Kidney epithelial cell (primary cell): Measurements from ENCODE around the gene PTPN11. TPM values are rescaled to one million over a fixed set of nuclear protein-coding genes. Genes with fewer than 3 reads are reported as not detected.

Experiments used
- DNase-seq: peaks from one replicate; pipeline ENCODE4 v3.0.0-alpha.2; 2010; ENCODE audit warnings: low read depth
- H3K27me3 ChIP-seq: 2 replicates; pipeline ENCODE4 v1.6.0; 2011; ENCODE audit warnings: low read length; ENCODE audit not compliant: control insufficient read depth, insufficient read depth
- H3K36me3 ChIP-seq: 2 replicates; pipeline ENCODE4 v1.5.1; 2011; ENCODE audit warnings: low read length; ENCODE audit not compliant: control insufficient read depth, insufficient read depth
- H3K4me3 ChIP-seq: 2 replicates; pipeline ENCODE4 v1.5.1; 2011; ENCODE audit warnings: low read depth, mild to moderate bottlenecking, control low read depth, low read length
- CTCF ChIP-seq: IDR thresholded peaks from 2 replicates; pipeline ENCODE4 v1.5.1; 2011; ENCODE audit warnings: mild to moderate bottlenecking, moderate library complexity, low read length, control low read depth, inconsistent platforms; ENCODE audit not compliant: insufficient read depth, poor library complexity, severe bottlenecking
- total RNA-seq: library from RNA; depleted of rRNA; stranded (reverse); fragments of >200 nt; gene quantifications from 2 replicates; pipeline ENCODE4 v1.2.3, GENCODE V29; 2015

The PTPN11 gene
- total RNA-seq, 1 donor from 2014 or later: 91.1 TPM

GRCh38 chr12:112546996-112547395, 128.2 kb downstream of the PTPN11 start:
- H3K36me3 ChIP-seq: no peaks in the 10 kb centered on the region
- no peak overlapping the region for H3K4me3 ChIP-seq
- H3K27me3 ChIP-seq: no peaks in the 10 kb centered on the region
- no peak for DNase-seq
- no peak for TF ChIP-seq CTCF

DNA sequence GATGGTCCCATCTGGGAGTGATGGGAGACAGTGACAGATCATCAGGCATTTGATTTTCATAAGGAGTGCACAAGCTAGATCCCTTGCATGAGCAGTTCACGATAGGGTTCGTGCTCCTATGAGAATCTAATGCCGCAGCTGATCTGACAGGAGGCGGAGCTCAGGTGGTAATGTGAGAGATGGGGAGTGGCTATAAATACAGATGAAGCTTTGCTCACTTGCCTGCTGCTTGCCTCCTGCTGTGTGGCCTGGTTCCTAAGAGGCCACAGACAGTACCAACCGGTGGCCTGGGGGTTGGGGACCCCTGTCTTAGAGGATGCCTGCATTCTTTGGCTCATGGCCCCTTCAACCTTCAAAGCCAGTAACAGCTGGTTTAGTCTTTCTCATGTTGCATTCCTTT, 130.3 kb downstream of the PTPN11 start:
- DNase-seq: no peak
- H3K4me3 ChIP-seq: no peak overlapping the region
- no peak for TF ChIP-seq CTCF
- H3K36me3 ChIP-seq: no peaks in the 10 kb centered on the region
- no peaks in the 10 kb centered on the region for H3K27me3 ChIP-seq

DNA sequence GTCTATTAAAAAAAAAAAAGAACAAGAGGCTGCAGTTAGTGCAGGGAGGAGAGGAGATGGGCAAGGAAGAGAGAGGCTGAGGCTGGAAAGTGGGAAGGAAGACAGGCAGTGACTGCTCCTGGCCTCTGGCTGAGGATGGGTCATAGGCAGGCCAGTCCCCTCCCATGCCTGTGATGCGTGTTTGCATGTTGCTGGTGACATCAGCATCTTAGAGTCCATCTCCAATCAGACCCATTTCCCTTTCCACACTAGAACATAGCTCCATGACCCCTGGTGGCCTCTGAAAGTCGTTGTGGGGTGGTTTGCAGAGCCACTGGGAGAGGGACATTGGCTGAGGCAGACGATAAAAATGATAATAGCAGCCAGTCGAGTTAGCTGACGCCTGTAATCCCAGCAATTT, 132.9 kb downstream of the PTPN11 start:
- TF ChIP-seq CTCF: no peak
- H3K27me3 ChIP-seq: no peaks in the 10 kb centered on the region
- no peak overlapping the region for H3K4me3 ChIP-seq
- no peak for DNase-seq
- no peaks in the 10 kb centered on the region for H3K36me3 ChIP-seq

GRCh38 chr12:112555621-112556233, 137.0 kb downstream of the PTPN11 start:
- Histone ChIP-seq H3K36me3 (no peaks in the 10 kb centered on the region), H3K27me3 (no peaks in the 10 kb centered on the region), H3K4me3 (no peak overlapping the region)
- DNase-seq: no peak
- no peak for TF ChIP-seq CTCF

GRCh38 chr12:112557951-112558630, 139.3 kb downstream of the PTPN11 start:
- H3K36me3 ChIP-seq: no peaks in the 10 kb centered on the region
- no peak for TF ChIP-seq CTCF
- DNase-seq: no peak
- H3K27me3 ChIP-seq: no peaks in the 10 kb centered on the region
- no peak overlapping the region for H3K4me3 ChIP-seq

Other genes with a start within 250 kb of the PTPN11 start
- gene HECTD4, start 36.5 kb upstream of the PTPN11 start, total RNA-seq: 21.8 and 22.7 TPM in 2 replicates
- gene RPL6, start 9.3 kb upstream of the PTPN11 start, total RNA-seq: 2,304 and 2,771 TPM in 2 replicates